ENCODE data around the gene EIF4E1B. TPM values are rescaled to one million over a fixed set of nuclear protein-coding genes. Genes with fewer than 3 reads are reported as not detected.

EIF4E1B gene
- total and polyA plus RNA-seq, 2 experiments from 2014 or later = 0.17 TPM; not detected in 1

- Histone ChIP-seq H3K36me3 (ENCODE audit: insufficient read depth) (no peaks in the 10 kb centered on the region; the same call in 1 of the 2 replicates), H3K9me2 (ENCODE audit: insufficient read depth) (peaks cover 9% of the 10 kb centered on the region), H3K4me1 (ENCODE audit: insufficient read depth) (no peaks in the 10 kb centered on the region), H3K79me2 (replicated peaks; ENCODE audit: insufficient read depth) (no peaks in the 10 kb centered on the region), H3K27ac (ENCODE audit: low read depth) (no peak overlapping the region), H2AFZ (no peak overlapping the region), H3F3A (replicated peaks; ENCODE audit: low read depth) (peaks cover 3% of the 10 kb centered on the region; the same call in 1 of the 2 replicates), H4K20me1 (replicated peaks; ENCODE audit: insufficient read depth) (no peaks in the 10 kb centered on the region), H3K27me3 (ENCODE audit: insufficient read depth) (no peaks in the 10 kb centered on the region), H3K4me3 (no peak overlapping the region), H3K4me2 (no peak overlapping the region)
- H3K4me3 Mint-ChIP-seq = no peak overlapping the region; the same call in 2 of the 3 replicates
- peaks cover 20% of the 10 kb centered on the region for H3K27me3 Mint-ChIP-seq (ENCODE audit: insufficient read depth, low read depth, poor library complexity)
- no peak for ATAC-seq
- H3K9me3 Mint-ChIP-seq = peaks cover 18% of the 10 kb centered on the region
- DNase-seq (ENCODE audit: low spot score) = no peak
- peaks cover 6% of the 10 kb centered on the region; the same call in 2 of the 3 replicates for H3K36me3 Mint-ChIP-seq (ENCODE audit: low read depth)
- H3K27ac Mint-ChIP-seq = no peak overlapping the region
- H3K4me1 Mint-ChIP-seq = no peaks in the 10 kb centered on the region; the same call in 2 of the 3 replicates
- TF ChIP-seq ETS1 (IDR thresholded peaks at IDR 0.05) (no peak), ZNF331 (CRISPR knock-in tag; IDR thresholded peaks at IDR 0.05; ENCODE audit: low read depth) (no peak), CTCF (conservative IDR thresholded peaks at IDR 0.05; ENCODE audit: low read depth in 2 of 2) (no peak), ZNF114 (CRISPR knock-in tag; IDR thresholded peaks at IDR 0.05) (no peak), EZH2phosphoT487 (IDR thresholded peaks at IDR 0.05; ENCODE audit: unreplicated experiment) (no peak), CREB1 (CRISPR knock-in tag; IDR thresholded peaks at IDR 0.05; ENCODE audit: low read depth) (no peak), ZNF462 (CRISPR knock-in tag; IDR thresholded peaks at IDR 0.05) (no peak), JUNB (IDR thresholded peaks at IDR 0.05; ENCODE audit: unreplicated experiment) (no peak), REST (IDR thresholded peaks at IDR 0.05; ENCODE audit: unreplicated experiment) (no peak), NANOG (IDR thresholded peaks at IDR 0.05; ENCODE audit: borderline replicate concordance) (no peak), STAT1 (IDR thresholded peaks at IDR 0.05; ENCODE audit: unreplicated experiment) (no peak), POLR2AphosphoS5 (IDR thresholded peaks at IDR 0.05; ENCODE audit: low read depth) (no peak), EZH2 (IDR thresholded peaks at IDR 0.05; ENCODE audit: low read depth, unreplicated experiment) (no peak)
These were observed 40.3 kb upstream of the EIF4E1B start for GRCh38 chr5:176590035-176590717.
